Stimulated activated CD4-positive, alpha-beta T cell treated with anti-CD3 and anti-CD28 coated beads, Interleukin-1b, Interleukin-23, amount 100 ng/mL, for 4 hours (primary cell): ENCODE results near the gene NPEPPS.

Experiments used
- DNase-seq, 2 donors: peaks; one replicate each; pipeline ENCODE4 v3.0.0-alpha.2; 2020; ENCODE audit warnings: low read depth in 2 of 2

The NPEPPS gene

GRCh38 chr17:47630614-47631013, 99.7 kb downstream of the NPEPPS start:
- no peak for DNase-seq

DNA sequence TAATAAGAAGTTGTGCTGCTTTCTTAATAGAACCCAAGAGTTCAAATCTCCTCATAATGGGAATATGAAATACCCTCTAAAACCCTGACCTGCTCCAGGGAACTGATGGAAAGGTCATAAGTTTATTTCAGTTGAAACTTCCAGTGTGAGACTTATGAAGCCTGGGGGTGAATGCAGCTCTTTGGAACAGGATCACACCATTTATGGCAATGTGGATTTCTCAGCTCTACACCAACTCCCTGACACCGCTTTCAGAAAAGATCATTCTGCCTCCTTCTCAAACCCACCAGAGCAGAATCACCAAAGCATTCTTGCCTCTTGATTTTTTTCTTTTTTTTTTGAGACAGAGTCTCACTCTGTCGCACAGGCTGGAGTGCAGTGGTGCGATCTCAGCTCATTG, 102.1 kb downstream of the NPEPPS start:
- no peak for DNase-seq

DNA sequence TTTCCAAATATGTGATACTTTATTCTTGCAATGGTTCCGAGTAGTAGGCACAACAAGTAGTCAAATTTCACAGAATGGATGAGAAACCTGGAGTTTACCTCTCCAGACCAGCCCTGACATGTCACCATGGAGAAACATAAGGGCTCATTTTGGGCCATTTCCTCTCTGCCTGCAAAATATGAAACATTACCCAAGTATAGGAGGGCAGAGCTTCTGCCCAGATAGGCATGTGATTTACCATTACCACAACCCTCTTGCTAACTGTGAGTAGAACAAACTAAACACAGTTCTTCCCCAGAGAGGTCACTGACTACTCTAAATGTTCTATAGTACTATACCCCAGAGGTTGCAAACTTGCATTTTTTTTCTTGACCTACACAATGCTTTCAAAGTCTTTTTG, 103.1 kb downstream of the NPEPPS start:
- no peak for DNase-seq

DNA sequence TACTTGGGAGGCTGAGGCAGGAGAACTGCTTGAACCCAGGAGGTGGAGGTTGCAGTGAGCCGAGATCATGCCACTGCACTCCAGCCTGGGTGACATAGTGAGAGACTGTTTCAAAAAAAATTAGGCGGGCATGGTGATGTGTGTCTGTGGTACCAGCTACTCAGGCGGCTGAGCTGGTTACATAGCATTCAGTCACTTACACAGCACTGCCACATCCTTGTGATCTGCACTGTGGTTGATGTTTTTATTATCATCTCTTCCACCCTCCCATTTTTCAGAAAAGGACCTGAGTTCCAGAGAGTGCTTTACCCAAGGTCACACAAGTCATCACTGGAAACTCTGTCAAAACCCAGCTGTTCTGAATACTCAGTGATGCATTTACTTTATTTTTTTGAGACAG, 104.0 kb downstream of the NPEPPS start:
- no peak for DNase-seq

DNA sequence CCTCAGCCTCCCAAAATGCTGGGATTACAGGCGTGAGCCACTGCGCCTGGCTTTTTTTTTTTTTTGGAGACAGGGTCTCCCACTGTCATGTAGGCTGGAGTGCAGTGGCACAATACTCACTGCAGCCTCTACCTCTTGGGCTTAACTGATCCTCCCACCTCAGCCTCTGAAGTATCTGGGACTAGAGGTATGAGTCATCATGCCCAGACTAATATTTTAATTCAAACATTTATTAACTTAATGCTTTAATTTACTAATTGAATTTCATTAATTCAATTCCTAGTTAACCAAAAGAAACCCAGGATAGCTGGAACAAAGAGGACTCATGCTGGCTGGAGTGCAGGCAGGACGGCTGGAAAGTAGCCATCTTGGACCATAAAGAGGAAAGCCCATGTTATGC, 104.8 kb downstream of the NPEPPS start:
- no peak for DNase-seq

GRCh38 chr17:47636273-47637030, 105.5 kb downstream of the NPEPPS start:
- DNase-seq: no peak

GRCh38 chr17:47638903-47639302, 108.0 kb downstream of the NPEPPS start:
- no peak for DNase-seq

GRCh38 chr17:47640076-47640475, 109.2 kb downstream of the NPEPPS start:
- no peak for DNase-seq

- no peak for DNase-seq
These were observed 110.3 kb downstream of the NPEPPS start for GRCh38 chr17:47641202-47641601.

GRCh38 chr17:47643116-47643515, 112.2 kb downstream of the NPEPPS start:
- no peak for DNase-seq

DNA sequence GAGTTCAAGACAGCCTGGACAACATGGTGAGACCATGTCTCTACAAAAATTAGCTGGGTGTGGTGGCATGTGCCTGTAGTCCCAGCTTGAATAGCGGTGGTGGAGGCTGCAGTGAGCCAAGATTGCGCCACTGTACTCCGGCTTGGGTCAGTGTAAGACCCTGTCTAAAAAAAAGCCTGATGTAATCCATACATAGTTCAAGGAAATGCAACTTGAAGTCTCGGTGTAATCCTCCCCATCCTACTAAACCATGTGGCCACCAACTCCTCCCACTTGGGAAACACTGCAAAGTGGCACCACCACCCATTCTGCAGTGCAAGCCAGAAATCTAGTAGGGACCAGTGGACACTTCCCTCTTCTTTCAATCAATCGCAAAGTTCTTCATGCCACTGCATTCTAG, 113.4 kb downstream of the NPEPPS start:
- no peak for DNase-seq

GRCh38 chr17:47649153-47649971, 118.5 kb downstream of the NPEPPS start, which contains the start of gene KPNB1:
Gene KPNB1, plus strand, starts transcription at chr17:47649919. Its CDS starts 326 bp downstream, at chr17:47650245.
- DNase-seq: peak; percentile 90 to 92

GRCh38 chr17:47649972-47650524, 119.1 kb downstream of the NPEPPS start:
- DNase-seq: peak in 1 of 2 donors; percentile 34

- peak; percentile 90 to 91 for DNase-seq
These were observed 119.9 kb downstream of the NPEPPS start for GRCh38 chr17:47650525-47651522.

DNA sequence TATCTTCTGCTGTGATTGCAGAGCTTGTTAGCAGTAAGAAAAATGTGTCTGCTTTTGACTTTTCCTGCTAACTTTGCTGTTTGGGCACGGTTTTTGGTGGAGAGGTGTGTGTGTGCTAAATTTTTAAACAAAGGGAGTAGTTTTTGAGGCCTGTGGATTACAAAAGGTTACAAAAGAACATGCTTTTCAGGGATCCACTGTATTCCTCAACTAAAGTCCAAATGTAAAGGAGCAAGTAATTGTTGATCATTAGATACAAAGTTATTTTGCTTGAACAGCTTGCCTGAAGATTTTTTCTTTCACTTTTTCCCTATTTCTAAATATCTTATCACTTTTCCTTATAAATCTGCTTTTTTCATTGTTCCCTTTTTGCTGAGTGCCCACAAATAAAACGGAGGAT, 120.8 kb downstream of the NPEPPS start:
- no peak for DNase-seq

GRCh38 chr17:47652570-47652969, 121.7 kb downstream of the NPEPPS start:
- DNase-seq: no peak

GRCh38 chr17:47653442-47653841, 122.5 kb downstream of the NPEPPS start:
- no peak for DNase-seq

DNA sequence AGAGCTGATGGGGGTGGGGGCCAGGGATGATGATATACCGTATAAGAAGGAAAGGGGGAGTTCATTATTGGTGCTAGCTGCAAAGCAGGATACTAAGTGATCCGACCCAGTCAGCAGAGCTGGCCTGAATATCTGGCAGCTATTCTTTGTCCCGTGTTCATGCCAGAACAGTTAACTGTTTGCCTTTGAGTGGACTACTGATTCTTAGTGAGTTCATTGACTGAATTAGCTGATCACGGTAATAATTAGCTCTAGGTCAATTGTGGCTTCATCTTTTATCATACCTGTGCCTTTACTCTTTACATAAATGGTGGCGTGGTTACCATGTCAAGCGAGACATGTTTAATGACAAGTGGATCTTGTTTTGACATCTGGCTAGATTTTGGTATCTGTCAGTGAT, 124.1 kb downstream of the NPEPPS start:
- no peak for DNase-seq

GRCh38 chr17:47660064-47660492, 129.2 kb downstream of the NPEPPS start:
- DNase-seq: no peak

DNA sequence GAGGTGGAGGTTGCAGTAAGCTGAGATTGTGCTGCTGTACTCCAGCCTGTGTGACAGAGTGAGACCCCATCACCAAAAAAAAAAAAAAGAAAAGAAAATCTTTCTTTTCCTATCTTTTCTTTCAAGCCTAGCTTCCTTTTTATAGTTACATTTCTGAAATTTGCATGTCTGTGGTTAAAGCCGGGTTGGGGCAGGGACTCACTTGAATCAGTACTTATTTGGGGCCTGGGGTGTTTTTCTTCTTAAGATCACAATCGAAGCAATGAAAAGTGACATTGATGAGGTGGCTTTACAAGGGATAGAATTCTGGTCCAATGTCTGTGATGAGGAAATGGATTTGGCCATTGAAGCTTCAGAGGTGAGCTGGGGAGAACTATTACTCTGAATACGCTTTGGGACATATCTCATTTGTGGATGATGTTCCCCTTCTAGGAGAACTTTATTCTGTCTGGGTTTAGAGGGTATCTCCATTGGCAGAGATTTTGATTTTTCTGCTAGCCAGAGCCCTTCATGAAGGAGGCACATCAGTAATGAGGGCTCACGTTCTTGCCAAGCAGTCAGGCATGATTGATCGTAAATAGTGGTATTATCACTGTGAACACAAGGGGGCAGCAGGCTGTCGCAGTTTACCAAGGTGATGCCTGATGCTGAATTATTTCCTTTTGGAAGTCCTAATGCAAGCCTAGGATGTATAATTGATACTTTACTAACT, 133.2 kb downstream of the NPEPPS start:
- DNase-seq: peak; percentile 23 to 59

- no peak for DNase-seq
These were observed 133.7 kb downstream of the NPEPPS start for GRCh38 chr17:47664624-47664941.
